ENCODE results near the gene SENP8.
"Not testable (repeated sequence)": the region's sequence is repeated elsewhere in the genome, so short reads cannot be mapped to it uniquely, and the experiment has no call there.

Gene SENP8

DNA sequence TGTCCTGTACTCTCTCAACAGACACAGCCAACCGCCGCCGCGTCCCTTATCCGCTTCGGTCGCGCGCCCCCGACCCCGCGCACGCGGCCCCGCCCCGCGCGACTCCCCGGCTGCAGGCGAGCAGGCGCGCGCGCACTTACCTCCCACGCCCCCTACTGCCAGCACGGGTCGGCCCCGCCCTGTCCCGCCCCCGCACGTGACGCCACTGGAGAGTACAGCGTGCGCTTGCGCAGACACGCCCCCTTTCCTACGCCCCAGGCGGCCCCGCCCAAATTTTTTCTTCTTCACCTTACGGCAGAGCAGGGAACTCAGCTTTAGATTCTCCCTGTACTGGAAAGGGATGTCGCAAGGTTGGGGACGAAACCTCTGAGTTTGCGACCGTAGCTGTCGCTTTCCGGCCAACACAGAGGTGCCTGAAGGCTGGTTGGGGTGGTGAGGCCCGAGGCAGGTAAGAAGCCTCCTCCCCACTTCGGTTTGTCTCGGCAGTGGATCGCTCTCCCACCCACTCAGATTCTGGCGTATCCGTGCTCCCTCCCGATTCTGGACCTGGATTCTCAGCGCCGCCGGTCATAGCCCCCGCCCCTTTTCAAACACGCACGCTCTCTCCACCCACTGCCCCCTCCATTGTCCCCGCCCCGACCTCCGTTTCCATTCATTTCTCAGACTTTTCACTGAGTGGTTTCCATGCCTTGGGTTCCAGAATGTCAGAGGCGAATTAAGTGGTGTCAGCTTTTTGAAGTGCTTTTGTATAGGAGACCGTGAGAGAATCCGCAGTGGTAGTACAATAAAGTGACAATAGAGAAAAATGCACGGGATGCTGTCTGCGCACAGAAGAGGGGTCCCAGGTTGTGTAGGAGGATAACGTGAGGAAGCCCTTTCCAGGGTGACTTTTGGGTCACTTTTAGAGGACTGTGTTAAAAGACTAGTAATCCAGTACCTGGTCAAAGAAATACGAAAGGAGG, at the start of gene SENP8, which contains the start of gene MYO9A:
SENP8 (plus strand) TSS at position 387 of the 962 bp plus-strand sequence. CDS start 21,221 bp downstream, outside the sequence.
MYO9A (minus strand) TSS at position 134 of the 962 bp plus-strand sequence. CDS start 71,587 bp downstream, outside the sequence.
- peak; percentile 96 for DNase-seq (ENCODE audit: low spot score)

DNA sequence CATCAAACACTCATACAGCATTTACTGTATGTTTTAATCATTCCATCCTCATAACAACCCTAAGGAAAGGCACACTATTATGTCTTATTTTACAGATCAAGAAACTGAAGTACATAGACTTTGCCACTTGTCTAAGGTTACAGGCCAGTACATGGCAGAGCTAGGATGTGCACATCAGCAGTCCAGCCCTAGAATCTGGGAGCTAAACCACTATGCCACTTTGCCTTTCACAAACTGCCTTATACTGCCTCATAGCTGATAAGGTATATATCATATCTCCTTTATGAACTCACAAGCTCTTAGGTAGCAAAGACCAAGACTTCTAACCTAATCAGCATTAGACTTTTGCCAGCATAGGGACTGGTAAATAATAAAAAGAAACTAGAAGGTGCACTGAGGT, 49.3 kb upstream of the SENP8 start:
- DNase-seq (ENCODE audit: low spot score) = no peak

DNA sequence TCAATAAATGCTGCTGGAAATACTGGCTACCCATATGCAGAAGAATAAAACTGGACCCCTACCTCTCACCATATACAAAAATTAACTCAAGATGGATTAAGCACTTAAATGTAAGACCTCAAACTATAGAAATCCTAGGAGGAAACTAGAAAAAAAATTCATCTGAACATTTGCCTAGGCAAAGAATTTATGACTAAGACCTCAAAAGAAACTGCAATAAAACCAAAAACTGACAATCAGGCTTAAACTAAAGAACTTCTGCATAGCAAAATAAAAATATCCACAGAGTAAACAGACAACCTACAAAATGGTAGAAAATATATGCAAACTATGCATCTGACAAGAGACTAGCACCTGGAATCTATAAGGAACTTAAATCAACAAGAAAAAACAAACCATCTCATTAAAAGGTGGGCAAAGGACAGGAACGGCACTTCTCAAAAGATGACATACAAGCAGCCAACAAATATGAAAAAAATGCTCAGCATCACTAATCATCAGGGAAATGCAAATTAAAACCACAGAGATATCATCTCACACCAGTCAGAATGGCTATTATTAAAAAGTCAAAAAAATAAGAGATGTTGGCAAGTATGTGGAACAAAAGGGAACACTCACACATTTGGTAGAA, 47.3 kb upstream of the SENP8 start:
- no peak for DNase-seq (ENCODE audit: low spot score)

DNA sequence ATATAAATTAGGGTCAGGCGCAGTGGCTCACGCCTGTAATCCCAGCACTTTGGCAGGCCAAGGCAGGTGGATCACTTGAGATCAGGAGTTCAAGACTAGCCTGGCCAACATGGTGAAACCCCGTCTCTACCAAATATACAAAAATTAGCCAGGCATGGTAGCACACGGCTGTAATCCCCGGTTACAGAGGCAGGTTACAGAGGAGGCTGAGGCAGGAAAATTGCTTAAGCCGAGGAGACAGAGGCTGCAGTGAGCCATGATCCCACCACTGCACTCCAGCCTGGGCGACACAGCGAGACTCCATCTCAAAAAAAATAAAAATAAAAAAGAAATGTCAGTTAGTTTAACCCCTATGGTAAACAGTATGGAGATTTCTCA, 46.8 kb upstream of the SENP8 start:
- not testable (repeated sequence) for DNase-seq (ENCODE audit: low spot score)

DNA sequence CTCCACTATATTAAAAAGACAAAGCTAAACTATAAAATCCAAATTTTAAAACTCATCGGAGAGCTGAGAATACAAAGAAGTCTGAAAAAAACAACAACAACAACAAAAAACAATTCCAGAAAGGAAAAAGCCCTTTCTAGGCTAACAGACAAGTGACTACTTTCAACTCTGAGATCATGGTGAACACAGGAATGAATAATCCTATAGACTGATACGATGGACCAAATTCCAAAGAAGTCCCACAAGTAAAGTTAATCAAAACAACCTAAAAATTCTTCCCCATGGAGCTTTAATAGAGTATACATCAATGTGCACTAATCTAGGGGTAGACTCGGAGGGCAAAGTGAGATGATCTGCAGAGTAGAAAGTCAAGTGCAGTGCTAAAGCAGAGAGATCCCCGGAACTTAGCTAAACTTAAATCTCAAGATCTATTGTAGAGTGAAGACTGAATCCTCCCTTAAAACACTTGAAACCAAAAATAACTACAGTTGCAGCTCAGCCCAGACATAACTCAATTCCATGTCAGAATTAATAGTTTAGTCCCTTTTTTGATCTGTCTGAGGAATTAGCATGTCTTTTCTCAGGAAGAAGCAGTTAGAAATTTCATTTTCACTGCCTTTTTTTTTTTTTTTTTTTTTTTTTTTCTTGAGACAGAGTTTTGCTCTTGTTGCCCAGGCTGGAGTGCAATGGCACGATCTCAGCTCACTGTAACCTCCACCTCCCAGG, 43.7 kb upstream of the SENP8 start:
- no peak for DNase-seq (ENCODE audit: low spot score)

DNA sequence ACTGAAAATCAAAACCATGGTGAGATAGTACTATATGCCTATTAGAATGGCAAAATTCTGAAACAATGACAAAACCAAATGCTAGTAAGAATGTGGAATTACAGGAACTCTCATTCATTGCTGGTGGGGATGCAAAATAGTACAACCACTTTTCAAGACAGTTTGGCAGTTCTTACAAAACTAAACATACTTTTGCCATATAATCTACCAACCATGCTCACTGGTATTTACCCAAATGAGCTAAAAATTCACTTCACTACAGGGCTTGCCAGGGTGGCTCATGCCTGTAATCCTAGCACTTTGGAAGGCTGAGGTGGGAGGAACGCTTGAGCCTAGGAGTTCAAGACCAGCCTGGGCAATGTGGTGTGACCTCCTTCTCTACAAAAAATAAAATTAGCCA, 40.3 kb upstream of the SENP8 start:
- DNase-seq (ENCODE audit: low spot score) = no peak

DNA sequence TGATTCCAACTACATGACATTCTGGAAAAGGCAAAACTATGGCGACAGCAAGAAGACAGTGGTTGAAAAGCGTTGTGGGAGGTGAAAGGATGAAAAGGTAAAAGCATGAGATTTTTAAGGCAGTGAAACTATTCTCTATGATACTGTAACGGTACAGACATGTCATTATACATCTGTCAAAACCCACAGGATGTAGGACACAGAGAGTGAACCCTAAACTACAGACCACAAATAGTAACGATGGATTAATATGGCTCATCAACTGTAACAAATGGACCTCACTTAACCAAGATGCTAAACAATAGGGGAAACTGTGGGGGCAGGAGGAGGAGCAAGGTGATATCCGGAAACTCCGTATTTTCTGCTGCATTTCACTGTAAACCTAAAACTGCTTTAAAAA, 39.3 kb upstream of the SENP8 start:
- DNase-seq (ENCODE audit: low spot score) = no peak

DNA sequence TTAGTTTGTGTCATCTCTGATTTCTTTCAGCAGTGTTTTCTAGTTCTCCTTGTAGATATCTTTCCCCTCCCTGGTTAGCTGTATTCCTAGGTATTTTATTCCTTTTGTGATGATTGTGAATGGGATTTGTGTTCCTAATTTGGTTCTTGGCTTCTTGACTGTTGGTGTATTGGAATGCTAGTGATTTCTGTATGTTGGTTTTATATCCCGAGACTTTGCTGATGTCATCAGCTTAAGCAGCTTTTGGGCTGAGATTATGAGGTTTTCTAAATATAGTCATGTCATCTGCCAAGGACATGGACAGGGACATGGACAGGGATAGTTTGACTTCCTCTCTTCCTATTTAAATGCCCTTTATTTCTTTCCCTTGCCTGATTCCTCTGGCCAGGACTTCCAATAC, 36.0 kb upstream of the SENP8 start:
- DNase-seq (ENCODE audit: low spot score) = no peak

DNA sequence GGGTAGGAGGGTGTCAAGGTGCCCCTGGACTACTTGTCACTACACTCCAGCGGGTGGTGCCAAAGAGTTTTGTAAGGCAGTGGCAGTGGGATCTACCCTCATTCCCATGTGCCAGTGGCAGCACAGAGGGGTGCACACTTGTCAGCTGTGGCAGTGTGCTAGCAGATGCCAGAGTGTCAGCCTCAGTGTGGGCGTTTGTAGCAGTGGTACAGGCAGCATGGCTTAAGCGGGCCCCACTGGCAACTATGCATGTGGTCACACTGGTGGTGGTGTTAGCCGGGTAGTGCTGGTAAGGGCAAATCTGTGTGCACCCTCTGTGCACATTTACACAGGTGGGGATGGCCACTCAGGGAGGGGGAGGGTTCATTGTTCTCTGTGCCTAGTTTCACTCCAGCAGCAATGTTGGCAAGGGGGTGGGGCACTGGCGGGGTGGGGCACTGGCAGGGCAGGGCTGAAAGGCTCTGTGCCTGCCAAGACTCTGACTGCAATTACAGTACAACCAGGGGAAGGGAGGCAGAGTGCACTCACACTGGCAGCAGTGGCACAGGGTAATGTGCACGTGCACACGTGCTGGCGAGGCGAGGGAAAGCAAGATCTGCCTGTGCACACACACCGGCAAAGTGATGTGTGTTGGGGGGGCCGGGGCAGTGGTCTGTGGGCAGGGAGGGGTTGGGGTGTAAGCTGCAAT, 32.0 kb upstream of the SENP8 start:
- DNase-seq (ENCODE audit: low spot score) = no peak

DNA sequence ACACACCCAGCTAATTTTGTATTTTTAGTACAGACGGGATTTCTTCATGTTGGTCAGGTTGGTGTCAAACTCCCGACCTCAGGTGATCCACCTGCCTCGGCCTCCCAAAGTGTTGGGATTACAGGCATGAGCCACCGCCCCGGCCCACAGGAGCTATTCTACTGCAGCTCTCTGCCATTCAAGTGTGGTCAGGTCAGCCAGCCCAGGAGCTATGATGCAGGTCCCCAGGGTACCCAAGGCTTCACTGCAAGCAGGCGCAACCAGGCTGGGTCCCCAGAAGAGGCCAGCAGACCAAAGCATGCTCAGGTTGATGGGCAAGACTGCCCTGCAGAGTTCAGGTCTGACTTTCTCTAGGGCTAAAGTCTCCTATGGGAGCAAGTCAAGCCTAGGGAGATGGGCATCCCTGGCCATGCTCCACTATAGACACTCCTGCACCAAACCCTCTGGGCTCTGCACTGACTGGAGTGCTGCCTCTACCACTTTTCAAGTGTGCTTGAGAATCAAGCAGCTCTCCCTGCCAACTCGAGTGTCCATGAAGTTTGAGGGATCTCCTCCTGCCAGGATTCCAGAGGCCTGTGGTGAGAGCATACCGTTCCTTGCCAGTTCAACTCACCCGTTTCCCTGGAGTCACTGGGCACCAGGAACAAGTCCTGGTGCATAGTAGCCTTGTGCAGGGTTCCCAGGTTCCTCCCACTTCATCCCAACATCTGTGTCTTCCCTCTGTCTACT, 31.1 kb upstream of the SENP8 start:
- no peak for DNase-seq (ENCODE audit: low spot score)

DNA sequence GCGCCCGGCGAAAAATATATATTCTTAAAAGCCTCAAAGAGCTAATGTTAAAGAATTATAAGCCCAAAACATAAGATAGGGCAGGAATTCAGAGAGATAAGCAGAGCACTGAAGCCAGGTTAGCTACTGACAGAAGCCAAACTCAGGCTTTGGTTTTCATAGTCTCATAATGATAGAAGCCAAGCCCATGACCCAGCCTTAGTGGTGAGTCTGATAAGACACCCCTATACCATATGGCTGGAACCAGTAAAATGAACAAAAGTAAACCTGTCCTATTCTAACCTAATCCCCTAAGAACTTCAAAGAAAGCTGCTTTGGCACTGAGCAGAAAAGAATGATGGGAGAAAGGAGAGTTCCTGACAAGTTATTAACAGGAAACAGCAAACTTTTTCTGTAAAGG, 26.2 kb upstream of the SENP8 start:
- no peak for DNase-seq (ENCODE audit: low spot score)

DNA sequence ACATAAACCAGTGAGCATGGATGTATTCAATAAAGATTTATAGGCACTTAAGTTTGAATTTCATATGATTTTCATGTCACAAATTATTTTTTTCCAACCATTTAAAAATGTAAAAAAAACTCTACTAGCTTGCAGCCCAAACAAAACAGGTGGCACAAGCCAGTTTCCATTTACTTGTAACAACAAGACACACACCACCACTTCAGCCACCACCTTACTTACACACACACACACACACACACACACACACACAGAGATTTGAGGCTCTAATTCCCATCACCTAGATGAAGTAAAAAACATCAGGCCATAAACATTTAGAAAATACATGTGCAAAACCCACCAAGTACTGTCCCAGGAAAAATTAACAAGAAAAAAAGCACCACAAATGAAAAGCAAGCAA, 25.5 kb upstream of the SENP8 start:
- no peak for DNase-seq (ENCODE audit: low spot score)

DNA sequence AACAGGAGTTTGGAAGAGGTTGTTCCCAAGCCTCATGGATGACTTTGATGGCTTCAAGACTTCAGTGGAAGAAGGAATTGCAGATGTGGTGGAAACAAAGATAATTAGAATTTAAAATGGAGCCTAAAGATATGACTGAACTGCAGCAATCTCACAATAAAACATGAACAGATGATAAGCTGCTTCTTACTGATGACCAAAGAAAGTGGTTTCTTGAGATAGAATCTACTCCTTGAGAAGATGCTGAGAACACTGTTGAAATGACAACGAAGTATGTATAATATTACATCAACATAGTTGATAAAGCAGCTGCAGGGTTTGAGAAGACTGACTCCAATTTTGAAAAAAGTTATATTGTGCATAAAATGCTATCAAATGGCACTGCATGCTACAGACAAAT, 21.4 kb upstream of the SENP8 start:
- DNase-seq (ENCODE audit: low spot score) = no peak

DNA sequence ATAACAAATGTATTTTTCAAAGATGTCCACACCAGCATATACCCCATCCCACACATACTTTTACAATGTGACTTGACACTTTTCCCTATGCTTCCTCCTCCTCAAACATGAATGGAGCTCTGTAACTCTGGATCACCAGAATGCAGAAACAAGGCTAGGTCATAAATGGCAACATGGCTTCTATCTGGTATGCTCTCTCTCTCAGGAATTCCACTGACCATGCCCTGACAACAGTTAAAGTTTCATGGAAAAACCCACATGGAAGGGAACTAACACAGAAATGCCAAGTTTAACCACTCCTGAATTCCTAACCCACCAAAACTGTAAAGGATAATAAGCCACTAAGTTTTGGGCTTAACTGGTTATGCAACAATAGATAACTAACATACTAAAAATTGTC, 20.2 kb upstream of the SENP8 start:
- no peak for DNase-seq (ENCODE audit: low spot score)

DNA sequence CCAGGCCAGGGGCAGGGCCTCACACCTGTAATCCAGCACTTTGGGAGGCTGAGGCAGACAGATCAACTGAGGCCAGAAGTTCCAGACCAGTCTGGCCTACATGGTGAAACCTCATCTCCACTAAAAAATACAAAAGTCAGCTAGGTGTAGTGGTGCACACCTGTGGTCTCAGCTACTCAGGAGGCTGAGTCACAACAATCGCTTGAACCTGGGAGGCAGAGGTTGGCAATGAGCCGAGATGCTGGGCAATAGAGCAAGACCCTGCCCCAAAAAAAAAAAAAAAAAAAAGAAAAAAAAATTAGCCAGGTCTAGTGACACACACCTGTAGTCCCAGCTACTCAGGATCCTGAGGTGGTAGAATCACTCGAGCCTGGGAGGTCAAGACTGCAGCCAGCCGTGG, 19.0 kb upstream of the SENP8 start:
- DNase-seq (ENCODE audit: low spot score) = no peak

DNA sequence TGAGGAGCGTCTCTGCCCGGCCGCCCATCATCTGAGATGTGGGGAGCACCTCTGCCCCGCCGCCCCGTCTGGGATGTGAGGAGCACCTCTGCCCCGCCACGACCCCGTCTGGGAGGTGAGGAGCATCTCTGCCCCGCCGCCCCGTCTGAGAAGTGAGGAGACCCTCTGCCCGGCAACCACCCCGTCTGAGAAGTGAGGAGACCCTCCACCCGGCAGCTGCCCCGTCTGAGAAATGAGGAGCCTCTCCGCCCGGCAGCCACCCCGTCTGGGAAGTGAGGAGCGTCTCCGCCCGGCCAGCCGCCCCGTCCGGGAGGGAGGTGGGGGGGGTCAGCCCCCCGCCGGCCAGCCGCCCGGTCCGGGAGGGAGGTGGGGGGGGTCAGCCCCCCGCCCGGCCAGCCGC, 17.7 kb upstream of the SENP8 start:
- not testable (repeated sequence) for DNase-seq (ENCODE audit: low spot score)

DNA sequence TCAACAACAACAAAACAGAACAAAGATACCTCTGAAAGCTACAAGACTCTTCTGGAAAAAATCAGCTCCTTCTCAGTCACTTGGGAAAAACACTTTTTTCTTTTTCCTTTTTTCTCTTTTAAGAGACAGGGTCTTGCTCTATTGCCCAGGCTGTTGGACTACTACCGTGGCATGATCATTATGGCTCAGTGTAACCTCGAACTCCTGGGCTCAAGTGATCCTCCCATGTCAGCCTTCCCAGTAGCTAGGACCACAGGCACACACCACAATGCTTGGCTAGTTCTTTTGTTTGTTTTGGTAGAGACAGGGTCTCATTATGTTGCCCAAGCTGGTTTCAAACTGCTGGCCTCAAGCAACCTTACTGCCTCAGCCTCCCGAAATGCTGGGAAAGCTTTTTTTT, 13.1 kb upstream of the SENP8 start:
- DNase-seq (ENCODE audit: low spot score) = no peak

DNA sequence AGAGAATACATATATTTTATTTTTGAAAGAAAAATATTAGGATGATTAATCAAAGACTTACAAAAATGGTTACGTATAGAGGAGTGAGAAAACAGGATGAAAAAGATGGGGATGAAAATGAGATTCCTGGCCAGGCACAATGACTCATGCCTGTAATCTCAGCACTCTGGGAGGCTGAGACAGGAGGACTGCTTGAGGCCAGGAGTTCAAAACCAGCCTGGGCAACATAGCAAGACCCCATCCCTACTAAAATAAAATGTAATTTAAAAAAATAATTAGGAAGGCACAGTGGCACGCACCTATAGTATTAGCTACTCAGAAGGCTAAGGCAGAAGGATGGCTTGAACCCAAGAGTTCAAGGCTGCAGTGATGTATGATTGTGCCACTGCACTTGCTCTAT, 12.1 kb upstream of the SENP8 start:
- no peak for DNase-seq (ENCODE audit: low spot score)

DNA sequence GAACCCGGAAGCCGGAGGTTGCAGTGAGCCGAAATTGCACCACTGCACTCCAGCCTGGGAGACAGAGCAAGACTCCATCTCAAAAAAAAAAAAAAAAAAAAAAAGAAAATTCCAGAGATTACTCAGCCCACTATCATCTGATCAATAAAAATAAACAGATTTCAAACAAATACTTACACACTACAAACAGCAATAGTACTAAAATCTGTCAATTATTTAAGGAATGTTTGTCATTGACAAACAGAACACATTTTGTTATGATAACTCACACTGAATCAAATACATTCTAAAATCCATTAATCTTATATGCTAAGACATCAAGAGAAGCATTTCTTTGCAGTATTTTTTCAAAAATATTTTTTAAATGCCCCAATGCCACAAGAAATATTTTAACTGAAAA, 7.8 kb upstream of the SENP8 start:
- DNase-seq (ENCODE audit: low spot score) = no peak

DNA sequence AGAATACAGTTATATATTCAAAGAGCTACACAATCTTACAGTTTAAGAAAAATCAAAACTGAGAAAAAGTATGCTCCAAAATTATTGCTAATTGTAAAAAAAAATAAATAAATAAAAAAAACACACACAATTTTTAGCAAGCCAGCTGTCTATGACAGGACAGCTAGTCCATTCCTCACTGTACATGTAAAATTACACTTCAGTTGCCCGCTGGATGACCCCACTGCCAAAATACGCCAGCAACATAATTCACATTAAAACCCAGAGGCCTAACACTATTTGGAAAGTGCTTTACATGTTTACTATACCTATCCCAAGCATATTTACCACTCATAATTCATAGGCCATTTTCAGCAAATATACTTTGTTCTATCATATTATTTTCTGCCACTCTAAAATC, 6.1 kb upstream of the SENP8 start:
- no peak for DNase-seq (ENCODE audit: low spot score)

DNA sequence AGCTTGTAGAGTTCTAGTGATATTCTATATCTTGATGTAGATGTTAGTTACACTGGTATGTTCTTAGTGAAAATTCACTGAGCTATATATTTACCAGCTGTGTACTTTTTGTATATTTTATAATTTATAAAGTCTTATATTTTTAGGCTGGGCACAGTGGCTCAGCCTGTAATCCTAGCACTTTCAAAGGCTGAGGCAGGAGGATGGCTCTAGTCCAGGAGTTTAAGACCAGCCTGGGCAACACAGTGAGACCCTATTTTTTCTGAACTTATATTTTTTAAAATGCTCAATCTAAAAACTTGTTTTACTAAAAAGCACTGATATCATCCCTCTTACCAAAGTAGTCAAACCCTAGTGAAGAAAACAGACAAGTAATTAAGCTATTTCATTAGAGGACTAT, 5.4 kb upstream of the SENP8 start:
- DNase-seq (ENCODE audit: low spot score) = no peak

Data from pons (tissue), 1 donor.